Thoracic aorta (tissue), 2 donors: ENCODE measurements around the gene PNCK. TPM values are rescaled to one million over a fixed set of nuclear protein-coding genes. Genes with fewer than 3 reads are reported as not detected.

ENCODE experiments used
- ATAC-seq: fragments of 150-250 bp; one replicate; pipeline ENCODE4 v1.8.0; 2017; ENCODE audit warnings: low read depth; ENCODE audit not compliant: insufficient number of reproducible peaks, low FRiP score
- DNase-seq: peaks from one replicate; pipeline ENCODE4 v3.0.0-alpha.2; 2020; ENCODE audit warnings: low spot score
- H3K27ac ChIP-seq, 2 donors: fragments of 200-600 bp; sonication (generic); 1 replicate in 1 of 2; 2 replicates in 1 of 2; pipeline ENCODE4 v1.5.1; 2016; ENCODE audit warnings: mild to moderate bottlenecking in 2 of 2, moderate library complexity in 2 of 2
- H3K27me3 ChIP-seq: fragments of 200-600 bp; sonication (generic); replicated peaks from 2 replicates; pipeline ENCODE4 v1.6.0; 2016; ENCODE audit warnings: mild to moderate bottlenecking; ENCODE audit not compliant: insufficient read depth
- H3K36me3 ChIP-seq: fragments of 200-600 bp; sonication (generic); one replicate; pipeline ENCODE4 v1.5.1; 2016
- H3K4me1 ChIP-seq, 2 donors: fragments of 200-600 bp; sonication (generic); 1 replicate in 1 of 2; 2 replicates in 1 of 2; pipeline versions ENCODE4 v1.5.1 to v1.6.0; 2016; ENCODE audit warnings: low read depth in 2 of 2, mild to moderate bottlenecking in 1 of 2; ENCODE audit not compliant: control insufficient read depth in 1 of 2
- H3K4me3 ChIP-seq: fragments of 200-600 bp; sonication (generic); 2 replicates; pipeline ENCODE4 v1.5.1; 2016; ENCODE audit warnings: mild to moderate bottlenecking
- H3K9me3 ChIP-seq: fragments of 200-600 bp; sonication (generic); 2 replicates; pipeline ENCODE4 v1.5.1; 2016
- total RNA-seq, 2 donors: library from RNA; depleted of rRNA; stranded (reverse); fragments of >200 nt; gene quantifications; one replicate each; pipeline versions ENCODE4 v1.1.0 to v1.2.3, GENCODE V29; 2016
- TF ChIP-seq, protein P1 (sequence below): fragments of 200-600 bp; sonication (generic); IDR thresholded peaks from one replicate; pipeline ENCODE4 v1.5.1; 2019; ENCODE audit warnings: antibody characterized with exemption

The PNCK gene
- total RNA-seq, 2 donors from 2014 or later: 1.2 to 3.2 TPM

DNA sequence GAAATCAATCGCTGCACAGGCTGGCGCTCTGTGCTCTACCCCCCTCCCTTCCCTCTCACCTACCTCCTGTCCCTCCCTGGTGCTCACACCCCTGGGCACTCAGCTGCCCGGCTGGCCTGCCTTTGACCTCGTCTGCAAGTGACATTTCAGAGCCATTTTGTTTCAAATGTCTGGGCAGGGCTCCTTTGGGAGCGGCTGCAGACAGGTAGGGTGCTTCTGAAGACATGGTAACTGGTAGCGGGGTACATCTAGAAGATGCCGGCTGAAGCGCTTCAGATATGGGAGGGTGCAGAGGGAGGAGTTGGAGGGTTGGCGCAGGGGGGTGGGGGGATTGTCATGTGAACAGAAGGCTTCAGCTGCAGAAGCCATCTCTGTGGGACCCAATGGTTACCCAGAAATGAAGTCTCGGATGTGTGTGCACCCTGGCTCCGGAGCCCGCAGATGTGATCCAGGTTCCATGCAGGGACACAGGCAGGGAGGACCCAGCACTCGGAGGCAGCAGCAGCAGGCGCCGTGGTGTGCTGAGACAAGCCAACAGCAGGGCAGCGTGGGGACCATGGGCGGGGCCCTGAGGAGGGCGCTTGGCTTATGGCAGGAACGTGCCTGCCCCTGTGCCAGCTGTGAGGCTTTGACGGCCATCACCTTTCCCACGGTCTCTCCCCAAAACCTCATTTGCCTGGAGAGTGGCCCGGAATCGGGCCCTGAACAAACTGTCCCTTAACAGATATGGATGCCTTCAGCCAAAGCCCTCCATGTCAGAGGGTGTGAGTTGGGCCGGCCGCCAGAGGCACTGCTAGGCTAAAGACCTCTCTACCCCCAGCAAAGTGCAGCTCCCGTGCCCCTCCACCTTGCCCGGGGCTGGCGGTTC, 34.2 kb downstream of the PNCK start:
- Histone ChIP-seq H3K27me3 (no peaks in the 10 kb centered on the region), H3K4me3 (no peak overlapping the region), H3K9me3 (no peaks in the 10 kb centered on the region), H3K36me3 (no peaks in the 10 kb centered on the region), H3K27ac (no peak overlapping the region), H3K4me1 (peaks cover 0 to 8% of the 10 kb centered on the region in 2 donors)
- DNase-seq: no peak
- TF ChIP-seq, protein P1, sequence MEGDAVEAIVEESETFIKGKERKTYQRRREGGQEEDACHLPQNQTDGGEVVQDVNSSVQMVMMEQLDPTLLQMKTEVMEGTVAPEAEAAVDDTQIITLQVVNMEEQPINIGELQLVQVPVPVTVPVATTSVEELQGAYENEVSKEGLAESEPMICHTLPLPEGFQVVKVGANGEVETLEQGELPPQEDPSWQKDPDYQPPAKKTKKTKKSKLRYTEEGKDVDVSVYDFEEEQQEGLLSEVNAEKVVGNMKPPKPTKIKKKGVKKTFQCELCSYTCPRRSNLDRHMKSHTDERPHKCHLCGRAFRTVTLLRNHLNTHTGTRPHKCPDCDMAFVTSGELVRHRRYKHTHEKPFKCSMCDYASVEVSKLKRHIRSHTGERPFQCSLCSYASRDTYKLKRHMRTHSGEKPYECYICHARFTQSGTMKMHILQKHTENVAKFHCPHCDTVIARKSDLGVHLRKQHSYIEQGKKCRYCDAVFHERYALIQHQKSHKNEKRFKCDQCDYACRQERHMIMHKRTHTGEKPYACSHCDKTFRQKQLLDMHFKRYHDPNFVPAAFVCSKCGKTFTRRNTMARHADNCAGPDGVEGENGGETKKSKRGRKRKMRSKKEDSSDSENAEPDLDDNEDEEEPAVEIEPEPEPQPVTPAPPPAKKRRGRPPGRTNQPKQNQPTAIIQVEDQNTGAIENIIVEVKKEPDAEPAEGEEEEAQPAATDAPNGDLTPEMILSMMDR: no peak
- ATAC-seq: no peak

DNA sequence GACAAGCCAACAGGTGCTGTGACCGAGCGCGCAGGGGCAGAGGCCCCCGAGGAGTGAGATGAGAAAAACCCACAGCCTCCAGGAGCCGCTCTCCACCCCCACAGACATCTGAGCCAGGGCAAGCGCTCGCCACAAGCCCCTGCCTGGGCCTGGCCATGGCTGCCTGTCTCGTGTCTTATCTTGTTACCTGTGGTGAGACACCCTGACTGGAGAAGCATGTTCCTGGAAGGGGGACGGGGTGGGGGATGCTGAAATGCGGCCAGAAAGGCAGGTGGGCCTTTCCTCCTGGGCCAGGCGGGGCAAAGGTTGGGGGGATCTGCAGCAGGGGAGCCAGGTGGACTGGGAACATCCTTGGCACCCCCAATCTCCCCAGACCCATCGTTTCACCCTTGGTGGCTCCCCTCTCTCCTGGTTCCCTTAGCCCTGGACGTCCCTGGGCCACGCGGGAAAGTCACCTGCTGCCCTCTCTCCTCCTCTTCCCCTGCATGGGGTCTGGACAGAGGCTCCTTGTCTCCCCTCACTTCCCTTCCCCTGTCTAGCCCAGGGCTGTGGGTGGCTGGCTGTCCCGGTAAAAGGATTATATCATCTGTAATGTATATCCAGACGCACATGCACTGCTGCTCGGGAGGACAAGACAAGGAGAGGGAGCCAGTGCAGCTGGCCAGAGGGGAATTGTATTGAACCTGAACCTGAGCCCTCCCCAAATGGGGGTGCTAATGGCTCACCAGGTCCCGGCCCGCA, 35.0 kb downstream of the PNCK start:
- no peaks in the 10 kb centered on the region for H3K27me3 ChIP-seq
- no peak for DNase-seq
- H3K27ac ChIP-seq: no peak overlapping the region
- no peak overlapping the region for H3K4me3 ChIP-seq
- ATAC-seq: no peak
- H3K36me3 ChIP-seq: no peaks in the 10 kb centered on the region
- TF ChIP-seq, protein P1: no peak
- H3K4me1 ChIP-seq: peaks cover 0 to 4% of the 10 kb centered on the region in 2 donors
- no peaks in the 10 kb centered on the region for H3K9me3 ChIP-seq

GRCh38 chrX:153638041-153638371, 35.6 kb downstream of the PNCK start:
- H3K4me1 ChIP-seq: no peaks in the 10 kb centered on the region

GRCh38 chrX:153637121-153638040, 36.2 kb downstream of the PNCK start:
- no peak overlapping the region for H3K4me3 ChIP-seq
- no peaks in the 10 kb centered on the region for H3K9me3 ChIP-seq
- no peaks in the 10 kb centered on the region for H3K36me3 ChIP-seq
- no peaks in the 10 kb centered on the region for H3K4me1 ChIP-seq
- no peak overlapping the region for H3K27ac ChIP-seq
- TF ChIP-seq, protein P1: no peak
- no peaks in the 10 kb centered on the region for H3K27me3 ChIP-seq
- DNase-seq (no peak), ATAC-seq (no peak)

More at GRCh38 chrX:153638041-153638371, 35.6 kb downstream of the PNCK start:
- Histone ChIP-seq H3K27ac (no peak overlapping the region), H3K9me3 (no peaks in the 10 kb centered on the region), H3K36me3 (no peaks in the 10 kb centered on the region), H3K27me3 (no peaks in the 10 kb centered on the region), H3K4me3 (no peak overlapping the region)
- TF ChIP-seq, protein P1: no peak
- DNase-seq (no peak), ATAC-seq (no peak)
